GM13976 (cell line): ENCODE data around the gene GALNT9.

Experiments
- DNase-seq: peaks from one replicate; pipeline ENCODE4 v3.0.0; 2012; ENCODE audit warnings: low spot score
- CTCF ChIP-seq: IDR thresholded peaks from 2 replicates; pipeline ENCODE4 v1.5.1; 2012; ENCODE audit warnings: borderline replicate concordance, mild to moderate bottlenecking; ENCODE audit not compliant: insufficient read depth; ENCODE audit errors: extremely low read depth, missing control alignments, control extremely low read depth
- in situ Hi-C: fragments of 300-500 bp; cut with MboI; formaldehyde crosslinking; loops from one replicate; pipeline ENCODE4 v1.12.0; 2022; ENCODE audit warnings: low sequenced_read_pairs, mixed read lengths, inconsistent platforms; ENCODE audit not compliant: unreplicated experiment

Gene GALNT9

GRCh38 chr12:132186208-132186856 lies 143.1 kb downstream of the GALNT9 start:
- no peak for TF ChIP-seq CTCF
- in situ Hi-C loops, result no loop called here

GRCh38 chr12:132185705-132186104 lies 143.7 kb downstream of the GALNT9 start:
- in situ Hi-C loops, result no loop called here
- DNase-seq, result no peak
- no peak for TF ChIP-seq CTCF

More at GRCh38 chr12:132186208-132186856, 143.1 kb downstream of the GALNT9 start:
- DNase-seq, result no peak

GRCh38 chr12:132182711-132183365 lies 146.6 kb downstream of the GALNT9 start:
- in situ Hi-C loops, result no loop called here
- DNase-seq, result no peak
- TF ChIP-seq CTCF, result no peak

- no peak for DNase-seq
- in situ Hi-C loops, result no loop called here
- no peak for TF ChIP-seq CTCF
Observed at GRCh38 chr12:132182206-132182710, 147.1 kb downstream of the GALNT9 start.

- DNase-seq, result no peak
- in situ Hi-C loops, result no loop called here
- TF ChIP-seq CTCF, result no peak
Observed at GRCh38 chr12:132181570-132182200, 147.7 kb downstream of the GALNT9 start.

GRCh38 chr12:132180648-132181546 lies 148.5 kb downstream of the GALNT9 start:
- DNase-seq, result no peak
- in situ Hi-C loops, result no loop called here
- TF ChIP-seq CTCF, result no peak
